Smooth muscle cell (in vitro differentiated cells): Measurements from ENCODE around the gene VDAC1. TPM values are rescaled to one million over a fixed set of nuclear protein-coding genes. Genes with fewer than 3 reads are reported as not detected.

Experiments
- DNase-seq: peaks from one replicate; lab custom pipeline; 2025; ENCODE audit not compliant: unreplicated experiment; lab: John Stamatoyannopoulos, UW
- H2AFZ ChIP-seq: fragments of 200-600 bp; sonication (generic); 2 replicates; pipeline ENCODE4 v1.6.0; 2016; ENCODE audit warnings: antibody characterized with exemption, low read depth, mild to moderate bottlenecking
- H3F3A ChIP-seq: fragments of 200-600 bp; sonication (generic); 2 replicates; pipeline ENCODE4 v1.6.0; 2017; ENCODE audit warnings: antibody characterized with exemption, low read depth
- H3K27ac ChIP-seq: fragments of 200-600 bp; sonication (generic); 2 replicates; pipeline ENCODE4 v1.5.1; 2016; ENCODE audit warnings: low read depth, mild to moderate bottlenecking
- H3K27me3 ChIP-seq: fragments of 200-600 bp; sonication (generic); 2 replicates; pipeline ENCODE4 v1.6.1; 2016; ENCODE audit warnings: low read depth, mild to moderate bottlenecking
- H3K36me3 ChIP-seq: fragments of 200-600 bp; sonication (generic); 2 replicates; pipeline ENCODE4 v1.5.1; 2016; ENCODE audit warnings: low read depth
- H3K4me1 ChIP-seq: fragments of 200-600 bp; sonication (generic); 2 replicates; pipeline ENCODE4 v1.5.1; 2016; ENCODE audit warnings: low read depth
- H3K4me2 ChIP-seq: fragments of 200-600 bp; sonication (generic); 2 replicates; pipeline ENCODE4 v1.6.0; 2016; ENCODE audit warnings: mild to moderate bottlenecking
- H3K4me3 ChIP-seq: fragments of 200-600 bp; sonication (generic); 2 replicates; pipeline ENCODE4 v1.5.1; 2016; ENCODE audit warnings: mild to moderate bottlenecking
- H3K79me2 ChIP-seq: fragments of 200-600 bp; sonication (generic); 2 replicates; pipeline ENCODE4 v1.6.0; 2016; ENCODE audit warnings: low read depth, mild to moderate bottlenecking
- H3K9ac ChIP-seq: fragments of 200-600 bp; sonication (generic); 2 replicates; pipeline ENCODE4 v1.6.0; 2016; ENCODE audit warnings: low read depth
- H3K9me3 ChIP-seq: fragments of 200-600 bp; sonication (generic); replicated peaks from 2 replicates; pipeline ENCODE4 v1.5.1; 2016; ENCODE audit warnings: low read depth
- H4K20me1 ChIP-seq: fragments of 200-600 bp; sonication (generic); 2 replicates; pipeline ENCODE4 v1.6.0; 2016; ENCODE audit warnings: low read depth
- WGBS: methylation state at CpG from one replicate; pipeline ENCODE4 v1.1.7; 2016; ENCODE audit warnings: low lambda C conversion rate; 5-methylcytosine and 5-hydroxymethylcytosine counted together
- polyA plus RNA-seq: library from polyadenylated mRNA; unstranded; fragments of >200 nt; fragmentation: Nextera tagmentation; extraction: Ambion mirVana; gene quantifications from 2 replicates; pipeline ENCODE4 v1.2.1, GENCODE V29; 2016
- total RNA-seq: library from RNA; depleted of rRNA; stranded (reverse); fragments of >200 nt; gene quantifications from 2 replicates; pipeline ENCODE4 v1.2.3, GENCODE V29; 2014
- TF ChIP-seq, protein P1 (sequence below): fragments of 200-600 bp; sonication (generic); IDR thresholded peaks from 2 replicates; pipeline ENCODE4 v1.5.1; 2017; ENCODE audit warnings: borderline replicate concordance, mild to moderate bottlenecking, antibody characterized with exemption; ENCODE audit not compliant: insufficient read depth, poor library complexity, severe bottlenecking

The VDAC1 gene
- total and polyA plus RNA-seq, 2 experiments from 2014 or later, result 221 to 252 TPM

DNA sequence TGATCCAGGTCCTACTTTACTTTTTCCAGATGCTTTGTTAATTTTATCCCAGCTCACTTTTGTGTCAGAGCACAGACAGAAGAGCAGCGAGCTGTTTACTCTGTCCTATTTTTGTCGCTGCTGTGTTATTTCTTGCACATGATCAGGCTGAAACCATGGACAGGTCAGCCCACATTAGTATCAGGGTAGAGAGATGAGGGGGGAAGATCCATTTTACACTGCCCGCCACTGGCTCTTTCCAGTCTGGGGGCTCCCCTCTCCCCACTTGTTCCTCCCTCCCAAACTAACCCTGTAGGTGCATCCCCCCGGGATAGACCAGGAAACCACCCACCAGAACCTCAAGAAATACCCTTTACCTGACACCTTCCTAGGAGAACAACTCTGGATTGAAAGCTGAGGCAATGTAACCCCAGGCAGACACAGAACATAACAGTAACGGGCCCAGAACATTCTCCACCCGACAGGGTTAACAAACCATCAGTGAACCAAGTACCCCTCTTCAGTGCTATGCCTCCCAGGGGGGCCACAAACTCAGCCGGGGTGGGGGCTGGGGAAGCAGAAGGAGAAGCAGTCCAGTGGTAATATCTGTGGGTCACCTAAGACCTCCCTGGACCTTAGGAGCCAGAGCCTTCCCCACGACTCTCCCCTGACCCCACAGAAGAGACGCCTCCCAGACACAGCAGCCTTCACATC, 10.3 kb downstream of the VDAC1 start:
- no peak for DNase-seq
- peaks cover 9% of the 10 kb centered on the region for H3K36me3 ChIP-seq
- TF ChIP-seq, protein P1, sequence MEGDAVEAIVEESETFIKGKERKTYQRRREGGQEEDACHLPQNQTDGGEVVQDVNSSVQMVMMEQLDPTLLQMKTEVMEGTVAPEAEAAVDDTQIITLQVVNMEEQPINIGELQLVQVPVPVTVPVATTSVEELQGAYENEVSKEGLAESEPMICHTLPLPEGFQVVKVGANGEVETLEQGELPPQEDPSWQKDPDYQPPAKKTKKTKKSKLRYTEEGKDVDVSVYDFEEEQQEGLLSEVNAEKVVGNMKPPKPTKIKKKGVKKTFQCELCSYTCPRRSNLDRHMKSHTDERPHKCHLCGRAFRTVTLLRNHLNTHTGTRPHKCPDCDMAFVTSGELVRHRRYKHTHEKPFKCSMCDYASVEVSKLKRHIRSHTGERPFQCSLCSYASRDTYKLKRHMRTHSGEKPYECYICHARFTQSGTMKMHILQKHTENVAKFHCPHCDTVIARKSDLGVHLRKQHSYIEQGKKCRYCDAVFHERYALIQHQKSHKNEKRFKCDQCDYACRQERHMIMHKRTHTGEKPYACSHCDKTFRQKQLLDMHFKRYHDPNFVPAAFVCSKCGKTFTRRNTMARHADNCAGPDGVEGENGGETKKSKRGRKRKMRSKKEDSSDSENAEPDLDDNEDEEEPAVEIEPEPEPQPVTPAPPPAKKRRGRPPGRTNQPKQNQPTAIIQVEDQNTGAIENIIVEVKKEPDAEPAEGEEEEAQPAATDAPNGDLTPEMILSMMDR, result no peak
- 88% methylated on average over 9 of the region's 9 CpGs for WGBS
- no peak overlapping the region for H3K9ac ChIP-seq
- H3K9me3 ChIP-seq, result no peaks in the 10 kb centered on the region
- no peak overlapping the region for H3K4me3 ChIP-seq
- H3K27ac ChIP-seq, result peak overlapping the region; percentile 3
- no peaks in the 10 kb centered on the region for H3K27me3 ChIP-seq
- H3K4me2 ChIP-seq, result no peak overlapping the region
- H3K4me1 ChIP-seq, result peaks cover 18% of the 10 kb centered on the region
- H3K79me2 ChIP-seq, result peaks cover 100% of the 10 kb centered on the region
- H2AFZ ChIP-seq, result no peak overlapping the region
- no peaks in the 10 kb centered on the region for H3F3A ChIP-seq
- H4K20me1 ChIP-seq, result peaks cover 100% of the 10 kb centered on the region

DNA sequence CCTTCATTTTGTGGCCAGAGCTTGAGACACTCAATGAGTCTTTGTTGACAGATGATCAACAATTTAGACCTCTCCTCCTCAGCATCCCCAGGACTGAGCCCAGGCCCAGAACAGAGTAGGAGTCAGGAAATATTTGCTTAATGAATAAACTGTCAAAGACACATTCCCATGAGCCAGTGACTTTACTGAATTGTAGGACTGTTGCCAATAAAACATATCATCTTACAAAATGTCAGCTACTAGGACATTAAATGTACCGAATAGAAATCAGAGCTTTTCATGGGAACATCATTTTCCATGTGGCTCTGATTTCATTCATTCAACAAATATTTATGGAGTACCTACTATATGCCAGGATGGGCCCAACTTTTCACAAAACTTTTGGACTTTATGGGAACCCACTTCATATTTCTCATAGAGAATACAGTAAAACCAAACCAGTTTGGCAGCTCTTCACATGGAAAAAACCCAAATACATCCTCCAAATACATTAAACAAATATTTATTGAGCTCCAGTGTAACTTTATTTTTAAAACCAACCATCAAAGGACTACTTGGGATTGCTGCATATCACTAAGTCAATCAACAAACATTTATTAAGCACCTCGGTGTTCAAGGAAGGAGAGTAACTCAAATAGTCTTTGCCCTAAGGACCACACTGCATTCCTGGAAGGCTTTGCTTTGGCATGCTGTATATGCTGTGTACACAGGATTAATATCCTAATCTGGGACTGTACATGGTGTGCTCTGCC, 11.4 kb downstream of the VDAC1 start:
- WGBS, result 78% methylated on average over 2 of the region's 2 CpGs
- H3K9ac ChIP-seq, result no peak overlapping the region
- TF ChIP-seq, protein P1, result no peak
- peaks cover 18% of the 10 kb centered on the region for H3K36me3 ChIP-seq
- no peak for DNase-seq
- H3K4me3 ChIP-seq, result no peak overlapping the region
- H3K79me2 ChIP-seq, result peaks cover 100% of the 10 kb centered on the region
- H3F3A ChIP-seq, result no peaks in the 10 kb centered on the region
- peaks cover 18% of the 10 kb centered on the region for H3K4me1 ChIP-seq
- peaks cover 100% of the 10 kb centered on the region for H4K20me1 ChIP-seq
- H3K4me2 ChIP-seq, result no peak overlapping the region
- no peak overlapping the region for H2AFZ ChIP-seq
- H3K9me3 ChIP-seq, result no peaks in the 10 kb centered on the region
- no peaks in the 10 kb centered on the region for H3K27me3 ChIP-seq
- H3K27ac ChIP-seq, result no peak overlapping the region

DNA sequence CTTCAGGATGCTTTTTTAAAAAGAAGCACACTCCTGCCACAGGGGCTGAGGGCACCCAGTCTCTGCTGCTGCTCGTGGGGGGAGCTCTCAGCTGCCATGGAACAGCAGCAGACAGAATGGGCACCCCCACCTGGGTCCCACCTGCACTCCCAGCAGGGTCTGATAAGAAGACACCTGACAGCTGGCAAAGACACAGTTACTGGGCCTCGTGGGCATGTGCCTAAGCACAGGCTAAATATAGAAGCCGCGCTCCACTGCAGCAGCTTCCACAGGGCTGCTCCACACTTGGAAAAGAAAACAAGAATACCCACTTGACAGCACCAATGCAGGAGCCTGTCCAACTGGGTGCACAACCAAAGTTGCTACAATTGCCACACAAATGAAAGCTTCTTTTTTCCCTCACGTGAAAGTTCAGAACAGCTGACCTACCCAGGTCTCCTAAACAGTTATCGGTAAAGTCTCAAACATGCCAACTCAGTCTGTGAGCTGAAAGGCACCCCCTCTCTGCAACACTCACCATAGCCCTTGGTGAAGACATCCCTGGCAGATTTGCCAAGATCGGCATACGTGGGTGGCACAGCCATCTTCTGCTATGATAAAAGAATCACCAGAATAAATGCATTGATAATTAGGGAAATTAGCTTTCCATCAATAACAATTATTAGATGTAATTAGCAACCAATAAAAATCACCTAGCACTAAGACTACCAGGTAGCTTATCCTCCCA, 12.2 kb downstream of the VDAC1 start:
- H3K9me3 ChIP-seq, result no peaks in the 10 kb centered on the region
- H3K4me2 ChIP-seq, result no peak overlapping the region
- DNase-seq, result no peak
- 94% methylated on average over 8 of the region's 8 CpGs for WGBS
- no peak overlapping the region for H3K27ac ChIP-seq
- peaks cover 100% of the 10 kb centered on the region for H4K20me1 ChIP-seq
- H3F3A ChIP-seq, result no peaks in the 10 kb centered on the region
- TF ChIP-seq, protein P1, result no peak
- peaks cover 18% of the 10 kb centered on the region for H3K4me1 ChIP-seq
- H3K4me3 ChIP-seq, result no peak overlapping the region
- H3K36me3 ChIP-seq, result peaks cover 21% of the 10 kb centered on the region
- peaks cover 100% of the 10 kb centered on the region for H3K79me2 ChIP-seq
- no peaks in the 10 kb centered on the region for H3K27me3 ChIP-seq
- no peak overlapping the region for H3K9ac ChIP-seq
- H2AFZ ChIP-seq, result no peak overlapping the region
